ENCODE measurements around the gene LAMC2.

LAMC2 gene

DNA sequence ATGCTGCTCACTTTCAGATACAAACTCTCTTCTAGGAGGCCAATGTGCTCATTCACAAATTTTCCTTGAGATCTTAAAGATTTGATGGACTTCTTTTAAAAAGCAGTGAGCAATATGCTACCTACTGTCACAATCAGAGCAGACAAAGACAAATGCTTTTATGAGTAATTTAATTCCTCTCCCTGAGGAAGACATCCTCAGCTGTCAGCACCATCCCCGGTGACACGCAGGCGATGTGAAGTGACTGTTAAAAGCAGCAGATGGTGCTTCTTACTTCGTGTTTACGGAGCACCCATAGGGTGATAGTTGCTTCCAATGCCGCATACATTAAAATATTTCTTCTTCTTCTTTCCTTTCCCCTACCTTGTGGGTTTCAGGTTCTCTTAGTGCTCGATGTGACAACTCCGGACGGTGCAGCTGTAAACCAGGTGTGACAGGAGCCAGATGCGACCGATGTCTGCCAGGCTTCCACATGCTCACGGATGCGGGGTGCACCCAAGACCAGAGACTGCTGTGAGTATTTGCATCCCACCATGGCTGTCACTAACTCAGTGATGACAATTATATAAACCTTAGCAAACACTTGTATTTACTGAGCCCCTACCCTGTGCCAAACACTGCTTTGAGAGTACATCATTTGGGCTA is 29.1 kb downstream of the LAMC2 start:
- FAIRE-seq, result no peak

DNA sequence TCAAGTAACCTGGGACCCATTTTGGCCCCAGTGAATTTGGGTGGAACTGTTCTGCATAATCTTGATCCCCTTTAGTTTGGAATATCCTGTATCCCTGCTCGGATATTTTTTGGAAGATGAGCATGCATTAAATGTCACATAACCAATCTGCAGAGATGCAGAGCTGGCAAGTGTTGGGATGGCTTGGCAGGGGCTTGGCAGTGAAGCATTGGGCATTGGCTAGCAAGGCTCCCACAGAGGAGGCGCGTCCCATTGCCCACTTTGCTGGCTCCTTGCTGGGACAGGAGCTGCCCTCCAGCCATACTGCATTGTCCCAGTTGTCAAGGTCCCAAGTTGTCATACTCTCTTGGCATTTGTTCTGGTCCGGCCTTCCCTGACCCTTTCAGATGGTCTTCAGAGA is 29.9 kb downstream of the LAMC2 start:
- FAIRE-seq, result no peak

DNA sequence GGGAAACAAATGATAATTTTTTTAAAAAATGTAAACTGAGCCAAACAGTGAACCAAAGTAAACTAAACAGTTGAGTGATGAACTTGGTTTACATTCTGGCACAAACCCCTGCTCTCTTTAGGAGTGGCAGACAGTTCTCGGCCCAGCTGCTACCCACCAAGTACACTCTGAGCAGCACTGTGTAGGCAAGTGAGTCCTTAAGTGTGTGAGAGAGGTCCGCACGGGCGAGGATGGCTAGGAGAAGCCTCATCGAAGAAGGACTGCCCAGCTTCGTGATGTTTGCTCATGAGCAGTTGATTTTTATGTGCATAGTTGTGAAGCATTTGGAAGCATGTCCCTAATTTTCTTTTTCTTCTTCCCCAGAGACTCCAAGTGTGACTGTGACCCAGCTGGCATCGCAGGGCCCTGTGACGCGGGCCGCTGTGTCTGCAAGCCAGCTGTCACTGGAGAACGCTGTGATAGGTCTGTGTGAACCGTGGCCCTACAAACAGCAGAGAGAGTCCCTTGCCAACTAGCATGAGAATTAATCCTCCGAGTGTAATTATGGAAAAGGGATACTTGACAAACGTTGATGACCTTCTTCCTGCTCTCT is 32.1 kb downstream of the LAMC2 start:
- no peak for FAIRE-seq

DNA sequence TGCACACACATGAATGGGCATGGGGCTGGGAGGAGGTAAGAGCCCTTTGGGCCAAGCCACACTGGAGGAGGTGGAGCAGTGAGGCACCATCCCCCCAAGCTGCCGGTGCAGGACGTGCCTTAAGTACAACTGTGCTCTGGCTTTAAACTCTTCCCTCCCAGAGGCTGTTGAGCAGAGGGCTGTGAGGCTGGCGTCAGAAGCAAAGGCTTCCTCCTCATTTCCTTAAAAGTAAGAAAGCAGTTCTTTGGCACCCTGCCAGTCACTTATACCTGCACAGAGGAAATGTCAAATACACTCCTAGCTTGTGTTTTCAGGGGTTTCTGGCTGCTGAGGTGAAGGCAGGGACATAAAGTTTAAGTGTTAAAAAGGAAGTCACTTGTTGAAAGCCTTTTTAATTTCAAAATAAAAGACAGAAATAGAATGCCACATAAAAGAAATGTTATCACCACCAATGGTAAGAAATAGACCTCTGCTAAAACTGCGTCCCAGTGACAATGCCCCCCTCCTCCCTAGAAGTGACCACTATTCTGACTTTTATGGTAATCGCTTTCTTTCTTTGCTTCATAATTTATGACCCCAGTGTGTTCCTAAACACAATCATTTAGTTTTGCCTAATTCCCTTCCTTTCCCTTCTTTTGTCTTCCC is 33.0 kb downstream of the LAMC2 start:
- no peak for FAIRE-seq

DNA sequence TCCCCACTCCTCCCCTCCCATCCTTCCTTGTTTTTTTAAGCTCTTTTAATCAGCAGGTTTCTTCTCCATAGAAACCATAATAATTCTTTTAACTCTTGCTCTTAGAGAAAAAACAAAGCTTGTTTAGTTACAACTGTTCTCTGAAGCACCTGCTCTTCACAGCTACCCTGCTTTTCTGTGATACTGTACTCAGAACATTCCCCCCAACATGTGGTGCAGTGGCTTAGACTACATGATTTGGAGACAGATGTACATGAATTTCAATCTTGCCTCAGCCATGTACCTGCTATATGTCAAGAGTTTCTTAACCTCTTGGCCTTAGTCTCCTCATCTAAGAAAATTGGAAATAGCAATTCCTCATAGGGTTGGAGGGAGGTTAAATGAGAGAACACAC is 33.5 kb downstream of the LAMC2 start:
- FAIRE-seq, result no peak

DNA sequence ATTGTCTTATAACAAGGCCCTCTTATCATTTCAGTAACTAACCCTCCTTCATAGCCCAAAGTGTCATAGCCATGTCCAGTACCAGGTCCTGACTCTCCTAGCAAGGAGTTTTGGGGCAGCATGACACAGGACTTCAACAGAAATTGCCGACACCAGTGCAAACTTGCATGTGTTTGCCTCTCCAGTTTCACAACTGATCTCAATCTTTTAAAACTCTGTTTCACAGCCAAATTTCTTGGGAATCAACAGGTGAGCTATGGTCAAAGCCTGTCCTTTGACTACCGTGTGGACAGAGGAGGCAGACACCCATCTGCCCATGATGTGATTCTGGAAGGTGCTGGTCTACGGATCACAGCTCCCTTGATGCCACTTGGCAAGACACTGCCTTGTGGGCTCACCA is 36.8 kb downstream of the LAMC2 start:
- no peak for FAIRE-seq

DNA sequence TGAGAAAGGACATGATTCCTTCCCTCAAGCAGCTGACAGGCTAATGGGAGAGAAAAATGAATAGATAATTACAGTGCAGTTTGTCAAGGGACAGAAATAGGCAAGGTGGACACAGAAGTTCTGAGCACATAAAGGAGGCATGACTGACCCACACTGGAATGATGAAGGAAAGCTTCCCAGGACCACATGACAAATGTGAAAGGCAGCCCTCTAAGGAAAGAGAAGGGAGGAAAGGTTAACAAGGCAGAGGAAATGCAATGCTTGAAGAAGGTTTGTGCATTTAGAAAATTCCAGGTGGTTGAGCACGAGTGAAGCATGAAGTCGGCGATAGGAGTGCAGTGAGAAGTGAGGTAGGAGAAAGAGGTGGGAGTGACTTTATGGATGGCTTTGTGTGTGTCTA is 37.4 kb downstream of the LAMC2 start:
- no peak for FAIRE-seq

DNA sequence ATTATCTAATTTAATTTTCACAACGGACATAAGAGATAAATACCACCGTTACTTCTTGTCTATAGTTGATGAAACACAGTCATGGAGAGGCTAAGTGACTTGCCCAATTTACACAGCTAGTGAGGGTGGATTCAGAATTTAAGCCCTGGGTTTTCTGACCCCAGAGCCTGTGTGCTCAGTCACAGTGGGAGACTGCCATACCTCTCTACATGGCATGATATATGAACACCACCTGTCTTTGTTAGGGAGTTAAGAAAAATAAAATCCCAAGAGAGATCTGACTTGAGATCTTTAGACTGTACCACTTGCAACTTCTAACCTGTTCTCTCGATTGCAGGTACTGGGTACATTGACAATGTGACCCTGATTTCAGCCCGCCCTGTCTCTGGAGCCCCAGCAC is 40.3 kb downstream of the LAMC2 start:
- FAIRE-seq, result no peak

DNA sequence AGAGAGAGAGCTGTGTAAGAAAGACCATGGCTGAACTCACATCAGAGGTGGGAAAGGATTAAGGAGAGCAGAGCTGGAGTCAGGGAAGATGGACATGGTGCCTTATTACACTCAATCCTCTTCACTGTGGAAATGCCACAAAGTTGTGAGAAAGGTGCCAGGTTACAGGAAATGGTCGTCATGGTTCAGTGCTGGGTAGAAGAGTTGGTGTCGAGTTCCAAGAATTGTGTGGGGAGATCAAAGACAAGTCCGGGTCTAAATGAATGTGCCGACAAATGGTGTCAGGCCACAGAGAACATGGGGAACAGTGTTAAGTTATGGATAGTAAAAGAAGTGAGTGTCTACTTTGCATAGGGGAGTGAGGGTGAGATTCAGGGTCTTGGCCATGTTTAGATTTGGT is 40.9 kb downstream of the LAMC2 start:
- FAIRE-seq, result no peak

DNA sequence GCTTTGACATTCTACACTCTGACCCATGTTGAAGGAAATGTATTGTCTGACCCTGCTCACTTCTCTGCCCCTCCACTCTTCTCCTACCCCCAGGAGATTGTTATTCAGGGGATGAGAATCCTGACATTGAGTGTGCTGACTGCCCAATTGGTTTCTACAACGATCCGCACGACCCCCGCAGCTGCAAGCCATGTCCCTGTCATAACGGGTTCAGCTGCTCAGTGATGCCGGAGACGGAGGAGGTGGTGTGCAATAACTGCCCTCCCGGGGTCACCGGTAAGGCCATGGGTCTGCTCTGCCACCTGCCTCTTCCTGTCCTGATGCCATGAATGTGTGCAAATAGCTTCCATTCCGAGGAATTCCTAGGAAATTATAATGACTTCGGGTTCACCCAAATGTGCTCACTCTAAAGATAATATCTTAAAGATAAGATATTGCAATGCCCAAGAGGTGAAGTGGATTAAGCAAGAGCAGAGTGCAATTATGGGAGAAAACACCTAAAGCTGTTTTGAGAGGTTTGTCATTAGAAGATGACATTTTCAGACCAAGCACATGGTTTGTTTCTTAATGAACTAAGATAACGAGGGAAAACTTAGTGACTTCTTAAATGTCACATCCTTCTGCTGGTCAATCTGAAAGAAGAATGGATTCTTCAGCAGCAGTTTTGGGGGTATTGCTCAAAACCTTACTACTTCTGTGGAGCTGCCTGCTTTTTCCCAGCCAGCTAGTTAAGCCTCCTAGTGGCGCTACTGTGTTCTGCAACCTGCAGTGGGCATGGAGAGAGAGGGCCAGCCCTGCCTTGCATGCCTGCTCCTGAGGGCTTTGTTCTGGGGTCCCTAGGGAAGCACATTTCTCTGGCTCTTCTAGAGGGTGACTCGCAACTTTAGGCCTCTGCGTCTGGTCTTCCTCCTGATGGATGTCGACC is 41.6 kb downstream of the LAMC2 start:
- FAIRE-seq, result no peak

DNA sequence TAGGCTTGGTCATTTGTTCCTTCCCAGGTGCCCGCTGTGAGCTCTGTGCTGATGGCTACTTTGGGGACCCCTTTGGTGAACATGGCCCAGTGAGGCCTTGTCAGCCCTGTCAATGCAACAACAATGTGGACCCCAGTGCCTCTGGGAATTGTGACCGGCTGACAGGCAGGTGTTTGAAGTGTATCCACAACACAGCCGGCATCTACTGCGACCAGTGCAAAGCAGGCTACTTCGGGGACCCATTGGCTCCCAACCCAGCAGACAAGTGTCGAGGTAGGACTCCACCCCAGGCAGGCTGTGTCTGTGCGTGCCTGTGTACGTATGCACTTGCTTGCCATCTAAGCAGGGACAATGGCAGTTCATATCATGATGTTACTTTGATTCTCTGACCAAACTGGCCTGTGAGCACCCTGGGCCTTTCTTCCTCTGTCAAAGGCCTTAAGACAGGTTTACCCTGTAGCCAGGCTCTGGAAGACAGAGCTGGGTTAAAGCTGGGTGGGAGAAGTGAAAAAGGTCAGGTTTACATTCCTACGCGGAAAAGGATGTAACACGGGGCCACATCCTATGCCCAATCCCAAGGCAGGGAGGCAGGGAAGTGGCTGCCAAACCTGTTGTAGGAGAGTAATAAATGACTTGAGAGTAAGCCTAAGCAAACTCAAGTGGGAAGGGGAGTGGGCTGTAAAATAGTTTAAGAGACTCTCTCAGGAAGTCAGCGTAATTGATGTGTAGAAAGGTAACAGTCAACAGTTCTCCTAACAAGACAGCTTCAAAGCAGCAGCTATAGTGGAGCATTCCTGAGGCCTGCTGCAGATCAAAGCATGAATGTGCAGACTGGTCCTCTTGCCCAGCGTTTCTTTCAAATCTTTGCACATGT is 42.5 kb downstream of the LAMC2 start:
- no peak for FAIRE-seq

DNA sequence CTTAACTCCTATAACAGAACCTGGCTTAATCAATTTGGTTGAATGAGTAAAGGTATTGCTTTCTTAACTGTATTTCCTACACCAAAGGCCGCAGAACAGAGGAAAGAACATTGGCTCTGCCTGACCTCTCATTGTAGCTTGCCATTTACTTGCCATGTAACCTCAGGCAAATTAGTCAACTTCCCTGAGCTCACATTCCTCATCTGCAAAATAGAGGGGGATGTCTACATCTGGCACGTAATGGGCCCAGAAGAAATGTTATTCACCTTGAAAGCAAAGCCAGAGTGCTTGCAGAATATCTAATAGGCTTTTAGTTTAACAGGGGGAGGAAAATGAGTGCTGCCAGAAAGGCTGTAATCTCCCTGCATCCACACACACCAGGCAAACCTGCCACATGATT is 44.3 kb downstream of the LAMC2 start:
- FAIRE-seq, result no peak

DNA sequence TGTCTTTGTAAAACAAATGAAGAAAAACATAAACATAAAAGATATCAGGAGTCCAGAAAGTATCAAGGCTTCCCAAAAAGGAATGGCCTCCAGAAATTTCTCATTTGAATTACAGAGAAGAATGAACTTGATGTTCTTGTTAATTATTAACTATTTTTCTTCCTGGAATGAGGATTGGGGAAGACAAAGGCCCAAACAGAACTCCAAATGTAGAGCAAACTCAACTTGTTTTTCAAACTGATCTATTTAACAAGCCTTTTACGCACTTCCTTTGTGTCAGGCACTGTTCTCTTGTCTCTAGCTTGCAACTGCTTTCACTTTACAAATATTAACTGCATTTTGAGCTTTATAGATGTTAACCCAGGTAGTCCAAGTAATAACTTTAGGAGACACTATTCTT is 45.5 kb downstream of the LAMC2 start:
- FAIRE-seq, result no peak

DNA sequence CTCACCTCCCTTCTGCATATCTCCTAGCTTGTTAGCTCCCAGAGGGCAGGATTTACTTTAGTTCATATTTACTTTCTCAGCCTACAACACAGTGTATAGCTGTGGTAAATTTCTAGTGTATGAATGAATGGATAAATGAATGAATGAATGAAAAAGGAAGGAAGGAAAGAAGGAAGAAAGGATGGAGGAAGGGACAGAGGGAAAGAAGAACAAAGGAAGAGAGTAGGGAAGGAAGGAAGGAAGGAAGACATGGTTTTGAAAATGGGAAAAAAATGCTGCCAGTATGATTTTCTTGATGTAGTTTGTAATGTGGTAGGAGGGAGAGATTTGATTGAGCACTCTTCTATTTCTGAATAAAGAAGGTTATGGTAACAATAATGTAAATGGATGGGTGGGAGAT is 47.0 kb downstream of the LAMC2 start:
- no peak for FAIRE-seq

DNA sequence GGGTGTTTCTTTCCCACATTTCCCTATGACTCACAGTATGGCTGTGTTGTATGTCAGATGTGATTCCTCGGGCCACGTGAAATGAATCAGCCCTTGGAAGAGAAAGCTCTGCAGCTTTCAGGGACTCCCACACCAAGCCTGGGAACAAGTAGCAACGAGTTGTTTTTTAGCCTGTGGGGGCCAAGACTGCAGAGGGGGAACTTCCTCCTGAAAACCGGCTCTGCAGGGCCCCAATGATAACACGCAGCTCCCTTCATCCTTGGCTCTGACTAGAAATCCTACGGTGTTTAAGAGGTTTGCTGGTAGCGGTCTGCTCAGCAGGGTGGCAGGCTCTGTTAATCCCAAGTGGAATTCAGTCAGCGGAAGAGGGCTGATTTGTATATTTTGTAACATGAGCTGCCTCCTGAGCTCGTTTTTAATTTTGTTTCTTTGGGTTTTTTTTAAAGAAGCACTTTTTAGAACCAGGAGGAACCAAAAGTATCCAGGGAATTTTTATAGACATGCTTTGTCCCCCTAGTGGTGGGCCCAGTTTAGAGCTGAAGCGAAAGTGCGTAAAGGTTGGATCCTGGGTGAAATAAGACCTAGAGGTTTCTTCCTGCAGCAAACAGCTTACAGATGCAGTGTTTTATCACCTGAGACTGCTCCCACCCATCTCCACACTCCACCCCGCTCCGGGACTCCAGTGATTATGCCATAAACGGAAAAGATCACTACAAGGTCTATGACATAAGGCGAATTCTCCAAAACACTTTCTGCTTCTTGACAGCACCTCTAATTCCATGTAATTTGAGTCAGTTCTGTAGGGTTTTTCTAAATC is 48.8 kb downstream of the LAMC2 start:
- FAIRE-seq, result peak; percentile 74

DNA sequence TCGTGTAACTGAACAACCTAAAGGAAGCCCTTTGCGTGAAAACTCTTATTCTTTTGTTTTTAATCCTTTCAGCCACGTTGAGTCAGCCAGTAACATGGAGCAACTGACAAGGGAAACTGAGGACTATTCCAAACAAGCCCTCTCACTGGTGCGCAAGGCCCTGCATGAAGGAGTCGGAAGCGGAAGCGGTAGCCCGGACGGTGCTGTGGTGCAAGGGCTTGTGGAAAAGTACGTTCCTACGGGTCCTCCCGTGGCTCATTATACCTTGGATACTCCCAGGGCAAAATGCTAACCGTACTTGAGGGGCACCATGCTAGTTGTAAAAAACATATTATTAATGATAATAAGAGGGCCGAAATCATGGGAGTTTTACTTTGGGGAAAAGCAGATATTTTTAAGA is 49.4 kb downstream of the LAMC2 start:
- no peak for FAIRE-seq

DNA sequence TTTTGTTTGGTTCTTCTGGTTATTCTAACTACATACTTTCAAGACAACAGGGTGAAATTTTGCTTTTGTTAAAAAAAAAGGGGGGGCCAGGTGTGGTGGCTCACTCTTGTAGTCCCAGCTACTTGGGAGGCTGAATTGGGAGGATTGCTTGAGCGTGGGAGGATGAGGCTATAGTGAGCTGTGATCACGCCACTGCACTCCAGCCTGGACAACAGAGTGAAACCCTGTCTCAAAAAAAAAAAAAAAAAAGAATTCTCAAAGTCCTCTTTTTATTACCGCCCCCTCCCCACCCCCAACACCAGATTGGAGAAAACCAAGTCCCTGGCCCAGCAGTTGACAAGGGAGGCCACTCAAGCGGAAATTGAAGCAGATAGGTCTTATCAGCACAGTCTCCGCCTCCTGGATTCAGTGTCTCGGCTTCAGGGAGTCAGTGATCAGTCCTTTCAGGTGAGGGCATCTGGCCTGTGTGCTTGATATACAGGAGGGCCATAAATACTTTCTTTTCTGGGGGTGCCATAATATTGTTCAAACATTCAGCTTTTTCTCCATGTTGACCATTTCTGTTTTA is 50.2 kb downstream of the LAMC2 start:
- FAIRE-seq, result no peak

DNA sequence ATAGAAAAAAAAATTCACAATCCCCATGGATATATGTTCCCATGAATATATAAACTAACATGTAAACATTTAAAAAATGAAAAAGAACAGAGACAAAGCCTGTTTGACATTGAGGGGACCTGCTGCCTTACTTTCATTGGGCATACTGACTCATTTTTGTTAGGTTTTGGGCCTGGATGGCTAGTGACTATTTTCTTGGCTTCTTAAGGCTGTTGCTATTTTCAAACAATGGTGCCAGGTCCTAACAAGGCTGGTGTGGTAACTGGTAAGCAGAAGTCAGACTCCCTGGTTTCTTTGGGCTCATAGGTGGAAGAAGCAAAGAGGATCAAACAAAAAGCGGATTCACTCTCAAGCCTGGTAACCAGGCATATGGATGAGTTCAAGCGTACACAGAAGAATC is 51.0 kb downstream of the LAMC2 start:
- FAIRE-seq, result no peak

DNA sequence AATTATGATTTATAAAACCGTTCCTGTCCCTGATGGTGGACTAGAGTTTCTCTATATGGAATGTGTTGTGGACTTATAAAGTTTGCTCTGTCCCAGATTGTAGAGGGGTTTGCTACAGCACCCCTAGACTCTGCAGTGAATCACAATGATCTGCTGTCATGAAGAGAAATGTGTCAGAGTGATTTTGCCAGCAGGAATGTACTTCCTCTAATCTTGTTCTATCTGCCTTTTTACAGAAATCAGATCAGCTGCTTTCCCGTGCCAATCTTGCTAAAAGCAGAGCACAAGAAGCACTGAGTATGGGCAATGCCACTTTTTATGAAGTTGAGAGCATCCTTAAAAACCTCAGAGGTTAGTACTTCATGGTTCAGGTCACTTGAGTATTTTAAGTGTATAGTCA is 52.0 kb downstream of the LAMC2 start:
- no peak for FAIRE-seq

DNA sequence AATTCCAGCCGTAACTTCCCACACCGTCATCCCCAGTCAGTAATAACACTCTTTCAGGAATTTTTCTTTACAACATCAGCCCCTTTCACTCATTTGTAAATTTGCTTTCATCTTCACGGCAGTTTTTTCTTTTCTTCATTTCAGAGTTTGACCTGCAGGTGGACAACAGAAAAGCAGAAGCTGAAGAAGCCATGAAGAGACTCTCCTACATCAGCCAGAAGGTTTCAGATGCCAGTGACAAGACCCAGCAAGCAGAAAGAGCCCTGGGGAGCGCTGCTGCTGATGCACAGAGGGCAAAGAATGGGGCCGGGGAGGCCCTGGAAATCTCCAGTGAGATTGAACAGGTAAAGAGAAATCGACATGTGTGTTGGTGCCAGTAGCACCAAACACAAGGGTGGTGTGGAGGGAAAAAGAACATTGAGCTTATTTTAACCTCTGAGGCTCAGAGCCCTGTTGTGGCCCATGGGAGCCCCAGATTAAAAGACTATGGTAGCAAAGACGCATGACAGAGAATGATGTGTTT is 53.2 kb downstream of the LAMC2 start:
- FAIRE-seq, result no peak

All from A204.1 (cell line).